ENCODE data around the gene PPIG. TPM values are rescaled to one million over a fixed set of nuclear protein-coding genes. Genes with fewer than 3 reads are reported as not detected.

PPIG gene
- total and polyA plus RNA-seq, 2 donors (not counting 1 experiment from before 2014, with no cell fraction given) = 21.5 to 78.6 TPM

DNA sequence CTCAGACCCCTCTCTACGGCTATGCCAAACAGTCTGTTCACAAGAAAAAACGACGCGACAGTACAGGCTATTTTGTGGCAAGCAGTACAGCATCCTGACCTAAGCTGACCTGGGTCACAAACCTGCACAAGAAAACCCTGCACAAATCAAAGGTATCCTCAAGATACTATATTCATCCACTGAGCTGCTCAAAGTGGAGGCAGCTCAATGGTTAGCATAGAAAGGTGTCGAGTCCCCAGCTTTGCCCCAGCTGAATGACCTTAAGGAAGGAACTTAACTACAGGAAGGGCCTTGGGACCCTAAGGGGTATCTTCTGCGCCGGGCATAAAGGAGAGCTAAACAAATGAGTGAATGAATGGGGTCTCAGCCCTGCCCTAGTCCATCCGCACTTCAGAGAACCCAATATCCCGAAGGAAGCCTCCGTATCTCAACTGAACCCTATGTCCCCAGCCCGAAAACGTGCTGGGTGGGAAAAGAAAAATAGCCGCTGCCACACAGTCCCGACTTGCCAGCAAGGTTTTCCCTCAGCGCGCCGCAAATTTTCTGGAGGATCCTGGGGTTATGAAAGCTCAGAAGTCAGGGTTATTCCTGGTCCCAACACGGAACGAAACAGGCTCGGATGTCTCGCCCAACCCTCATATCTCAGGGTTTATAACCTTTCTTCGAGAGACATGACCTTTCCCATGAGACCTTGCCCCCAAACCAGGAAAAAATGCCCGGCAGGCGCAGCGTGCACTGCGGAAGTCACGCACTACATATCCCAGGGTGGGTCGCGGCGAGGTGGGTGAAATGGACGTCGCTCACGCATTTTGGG lies 10.8 kb upstream of the PPIG start, which contains the start of gene FASTKD1:
Gene FASTKD1, minus strand, starts transcription at position 706 of the 814 bp plus-strand sequence. CDS start 1,836 bp downstream, outside the sequence.
- WGBS (ENCODE audit: insufficient coverage) = under 1% methylated on average over 31 of the region's 33 CpGs
- peak; percentile 100 for ATAC-seq (ENCODE audit: low read depth)
- DNase-seq = peak; percentile 90
- Histone ChIP-seq H3K4me2 (replicated peaks; ENCODE audit: low read depth, low read length, poor library complexity, severe bottlenecking) (peak within 1 kb of the TSS; percentile 75), H3K9ac (ENCODE audit: low read length) (peak within 1 kb of the TSS; percentile 90), H3K9me3 (ENCODE audit: control extremely low read depth in 1 of 3, control insufficient read depth in 2 of 3, insufficient read depth in 1 of 3, low read length in 2 of 3) (no peaks in the 10 kb centered on the region), H3K79me2 (ENCODE audit: control insufficient read depth, insufficient read depth, low read length) (peaks cover 35% of the 10 kb centered on the region), H3K27ac (ENCODE audit: low read length in 2 of 2) (peak within 1 kb of the TSS; percentile 75 to 84), H4K20me1 (ENCODE audit: control insufficient read depth, insufficient read depth, low read length, poor library complexity, severe bottlenecking) (no peaks in the 10 kb centered on the region), H2AFZ (ENCODE audit: insufficient read depth, low read depth, low read length, poor library complexity, severe bottlenecking) (peak within 1 kb of the TSS; percentile 98), H3K4me3 (ENCODE audit: control extremely low read depth in 1 of 5, extremely low read depth in 1 of 5, insufficient read depth in 1 of 5, low read depth in 2 of 5, low read length in 4 of 5) (peak within 1 kb of the TSS; percentile 74 to 99 (median 89)), H3K4me1 (ENCODE audit: control insufficient read depth in 2 of 2, insufficient read depth in 2 of 2, low read length in 2 of 2) (peaks cover 5 to 6% of the 10 kb centered on the region in 2 donors), H3K36me3 (replicated peaks in 1 of 2; ENCODE audit: control extremely low read depth in 1 of 2, control insufficient read depth in 1 of 2, extremely low read depth in 1 of 2, insufficient read depth in 2 of 2, low read length in 1 of 2) (no peaks in the 10 kb centered on the region), H3K27me3 (replicated peaks in 1 of 4; ENCODE audit: control extremely low read depth in 1 of 4, control insufficient read depth in 3 of 4, insufficient read depth in 4 of 4, low read length in 3 of 4) (no peaks in the 10 kb centered on the region)
- Mint-ChIP-seq H3K4me1 (peaks cover 14% of the 10 kb centered on the region), H3K9me3 (ENCODE audit: insufficient read depth) (no peaks in the 10 kb centered on the region), H3K4me3 (peak within 1 kb of the TSS; percentile 96), H3K27ac (peak within 1 kb of the TSS; percentile 88), H3K27me3 (no peaks in the 10 kb centered on the region)
- TF ChIP-seq, protein P1, sequence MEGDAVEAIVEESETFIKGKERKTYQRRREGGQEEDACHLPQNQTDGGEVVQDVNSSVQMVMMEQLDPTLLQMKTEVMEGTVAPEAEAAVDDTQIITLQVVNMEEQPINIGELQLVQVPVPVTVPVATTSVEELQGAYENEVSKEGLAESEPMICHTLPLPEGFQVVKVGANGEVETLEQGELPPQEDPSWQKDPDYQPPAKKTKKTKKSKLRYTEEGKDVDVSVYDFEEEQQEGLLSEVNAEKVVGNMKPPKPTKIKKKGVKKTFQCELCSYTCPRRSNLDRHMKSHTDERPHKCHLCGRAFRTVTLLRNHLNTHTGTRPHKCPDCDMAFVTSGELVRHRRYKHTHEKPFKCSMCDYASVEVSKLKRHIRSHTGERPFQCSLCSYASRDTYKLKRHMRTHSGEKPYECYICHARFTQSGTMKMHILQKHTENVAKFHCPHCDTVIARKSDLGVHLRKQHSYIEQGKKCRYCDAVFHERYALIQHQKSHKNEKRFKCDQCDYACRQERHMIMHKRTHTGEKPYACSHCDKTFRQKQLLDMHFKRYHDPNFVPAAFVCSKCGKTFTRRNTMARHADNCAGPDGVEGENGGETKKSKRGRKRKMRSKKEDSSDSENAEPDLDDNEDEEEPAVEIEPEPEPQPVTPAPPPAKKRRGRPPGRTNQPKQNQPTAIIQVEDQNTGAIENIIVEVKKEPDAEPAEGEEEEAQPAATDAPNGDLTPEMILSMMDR (IDR thresholded peaks at IDR 0.05) = no peak
- TF ChIP-seq EZH2 (IDR thresholded peaks at IDR 0.05; ENCODE audit: borderline replicate concordance, insufficient read depth, low read depth, low read length, poor library complexity, severe bottlenecking) = no peak
- CTCF ChIA-PET = interaction anchor here (0.7 to 2.3 kb wide), 3 partner anchors 11 to 255 kb away, joined by 3 to 14 read pairs (median 3); partner anchors contain the start of gene PPIG
- POLR2A ChIA-PET = interaction anchor here (2.0 kb wide), 1 partner anchor 11 kb away, joined by 16 read pairs; the partner anchor contains the start of gene PPIG
- intact Hi-C loops (cut with micrococcal nuclease) = loop anchor here (1.0 to 10.0 kb wide), 5 partner anchors 11 to 1861 kb away; partner anchors contain the start of genes CFAP210, DCAF17, METTL8 and PHOSPHO2

Measured in B cell (primary cell).